ENCODE data around the gene RAB40C. TPM values are rescaled to one million over a fixed set of nuclear protein-coding genes. Genes with fewer than 3 reads are reported as not detected.

Gene RAB40C
- total RNA-seq, 1 experiment from 2014 or later = 19.1 TPM

- TF ChIP-seq CTCF (IDR thresholded peaks at IDR 0.05; ENCODE audit: insufficient read depth in 1 of 2, low read depth in 1 of 2, low read length in 1 of 2, severe bottlenecking in 1 of 2, unreplicated experiment in 1 of 2) = no peak
- H3K36me3 ChIP-seq (ENCODE audit: control insufficient read depth, insufficient read depth, low read length) = no peaks in the 10 kb centered on the region; the same call in 1 of the 2 replicates
- H3K4me1 Mint-ChIP-seq (ENCODE audit: low read depth, unreplicated experiment) = no peaks in the 10 kb centered on the region
- H3K4me3 ChIP-seq (ENCODE audit: low read depth, low read length) = no peak overlapping the region
- ChIA-PET CTCF (no interaction called here), POLR2A (no interaction called here)
- no peaks in the 10 kb centered on the region for H3K9me3 Mint-ChIP-seq (ENCODE audit: unreplicated experiment)
- no peaks in the 10 kb centered on the region for H3K4me1 ChIP-seq
- peak in 1 of 2 experiments; percentile 51 for DNase-seq
- no peaks in the 10 kb centered on the region for H3K36me3 Mint-ChIP-seq (ENCODE audit: insufficient read depth, unreplicated experiment)
- no peaks in the 10 kb centered on the region for H3K27me3 ChIP-seq (replicated peaks; ENCODE audit: control insufficient read depth, insufficient read depth, low read length)
- no peaks in the 10 kb centered on the region for H3K27me3 Mint-ChIP-seq (ENCODE audit: insufficient read depth, unreplicated experiment)
- BruUV-seq (replicated peaks) = no TSS peak
- H3K27ac Mint-ChIP-seq (ENCODE audit: unreplicated experiment) = no peak overlapping the region
- intact Hi-C loops (cut with micrococcal nuclease; ENCODE audit: unreplicated experiment) = no loop called here
- no peaks in the 10 kb centered on the region for H3K9me3 ChIP-seq
- H3K4me3 Mint-ChIP-seq (ENCODE audit: unreplicated experiment) = no peak overlapping the region
Measured at GRCh38 chr16:660459-661183, 70.8 kb downstream of the RAB40C start.

GRCh38 chr16:661184-661821 lies 71.4 kb downstream of the RAB40C start:
- Histone ChIP-seq H3K27me3 (replicated peaks; ENCODE audit: control insufficient read depth, insufficient read depth, low read length) (no peaks in the 10 kb centered on the region), H3K4me1 (no peaks in the 10 kb centered on the region), H3K36me3 (ENCODE audit: control insufficient read depth, insufficient read depth, low read length) (no peaks in the 10 kb centered on the region; the same call in 1 of the 2 replicates), H3K4me3 (ENCODE audit: low read depth, low read length) (no peak overlapping the region), H3K9me3 (no peaks in the 10 kb centered on the region)
- DNase-seq = no peak
- H3K9me3 Mint-ChIP-seq (ENCODE audit: unreplicated experiment) = no peaks in the 10 kb centered on the region
- no peaks in the 10 kb centered on the region for H3K27me3 Mint-ChIP-seq (ENCODE audit: insufficient read depth, unreplicated experiment)
- CTCF ChIA-PET = no interaction called here
- intact Hi-C loops (cut with micrococcal nuclease; ENCODE audit: unreplicated experiment) = no loop called here
- no peaks in the 10 kb centered on the region for H3K4me1 Mint-ChIP-seq (ENCODE audit: low read depth, unreplicated experiment)
- no peak for TF ChIP-seq CTCF (IDR thresholded peaks at IDR 0.05; ENCODE audit: insufficient read depth in 1 of 2, low read depth in 1 of 2, low read length in 1 of 2, severe bottlenecking in 1 of 2, unreplicated experiment in 1 of 2)
- POLR2A ChIA-PET = no interaction called here
- no peaks in the 10 kb centered on the region for H3K36me3 Mint-ChIP-seq (ENCODE audit: insufficient read depth, unreplicated experiment)
- H3K4me3 Mint-ChIP-seq (ENCODE audit: unreplicated experiment) = no peak overlapping the region
- no peak overlapping the region for H3K27ac Mint-ChIP-seq (ENCODE audit: unreplicated experiment)
- BruUV-seq (replicated peaks) = no TSS peak

GRCh38 chr16:662095-662494 lies 72.2 kb downstream of the RAB40C start:
- Histone ChIP-seq H3K27me3 (replicated peaks; ENCODE audit: control insufficient read depth, insufficient read depth, low read length) (no peaks in the 10 kb centered on the region), H3K4me3 (ENCODE audit: low read depth, low read length) (no peak overlapping the region), H3K4me1 (no peaks in the 10 kb centered on the region), H3K36me3 (ENCODE audit: control insufficient read depth, insufficient read depth, low read length) (no peaks in the 10 kb centered on the region; the same call in 1 of the 2 replicates), H3K9me3 (no peaks in the 10 kb centered on the region)
- intact Hi-C loops (cut with micrococcal nuclease; ENCODE audit: unreplicated experiment) = no loop called here
- Mint-ChIP-seq H3K36me3 (ENCODE audit: insufficient read depth, unreplicated experiment) (no peaks in the 10 kb centered on the region), H3K4me1 (ENCODE audit: low read depth, unreplicated experiment) (no peaks in the 10 kb centered on the region), H3K27me3 (ENCODE audit: insufficient read depth, unreplicated experiment) (no peaks in the 10 kb centered on the region), H3K9me3 (ENCODE audit: unreplicated experiment) (no peaks in the 10 kb centered on the region), H3K4me3 (ENCODE audit: unreplicated experiment) (no peak overlapping the region), H3K27ac (ENCODE audit: unreplicated experiment) (no peak overlapping the region)
- POLR2A ChIA-PET = no interaction called here
- BruUV-seq (replicated peaks) = no TSS peak
- DNase-seq = no peak
- CTCF ChIA-PET = no interaction called here
- no peak for TF ChIP-seq CTCF (IDR thresholded peaks at IDR 0.05; ENCODE audit: insufficient read depth in 1 of 2, low read depth in 1 of 2, low read length in 1 of 2, severe bottlenecking in 1 of 2, unreplicated experiment in 1 of 2)

Data from Caco-2 (cell line).